GM12873 (cell line): Measurements from ENCODE around the gene PSAPL1.

Experiments
- CTCF ChIP-seq: IDR thresholded peaks from 2 replicates; pipeline ENCODE4 v1.5.1; 2012; ENCODE audit warnings: low read depth, mild to moderate bottlenecking, moderate library complexity, low read length, control low read depth; ENCODE audit not compliant: insufficient read depth; ENCODE audit errors: missing control alignments

PSAPL1 gene

GRCh38 chr4:7439699-7440098 is 5.0 kb upstream of the PSAPL1 start:
- TF ChIP-seq CTCF = no peak

GRCh38 chr4:7436256-7436655 is 1.5 kb upstream of the PSAPL1 start:
- TF ChIP-seq CTCF = no peak

- TF ChIP-seq CTCF = no peak
Measured at GRCh38 chr4:7435471-7436061, 836 bp upstream of the PSAPL1 start.

- no peak for TF ChIP-seq CTCF
Measured at GRCh38 chr4:7434141-7434765, 477 bp downstream of the PSAPL1 start.

- TF ChIP-seq CTCF = no peak
Measured at GRCh38 chr4:7433376-7434140, 1.2 kb downstream of the PSAPL1 start.

- no peak for TF ChIP-seq CTCF
Measured at GRCh38 chr4:7432531-7433375, 2.0 kb downstream of the PSAPL1 start.
